ENCODE measurements around the gene ZMYND10.

- TF ChIP-seq EZH2 (IDR thresholded peaks at IDR 0.05; ENCODE audit: low read depth, unreplicated experiment) (no peak), CTCF (conservative IDR thresholded peaks at IDR 0.05; ENCODE audit: low read depth in 2 of 2) (no peak), STAT1 (IDR thresholded peaks at IDR 0.05; ENCODE audit: unreplicated experiment) (no peak), EZH2phosphoT487 (IDR thresholded peaks at IDR 0.05; ENCODE audit: unreplicated experiment) (no peak), POLR2AphosphoS5 (IDR thresholded peaks at IDR 0.05; ENCODE audit: low read depth) (no peak)
These were observed 19.9 kb downstream of the ZMYND10 start for GRCh38 chr3:50325497-50326181.

All from GM23338 (cell line).